Liver (tissue), 3 donors: ENCODE data around the gene SHROOM2.

Experiments
- RAD21 ChIP-seq, 2 donors: IDR thresholded peaks; 2 replicates each; pipeline ENCODE4 v1.6.1; 2016; ENCODE audit warnings: antibody characterized with exemption in 2 of 2, mild to moderate bottlenecking in 2 of 2
- YY1 ChIP-seq: IDR thresholded peaks from 2 replicates; pipeline ENCODE4 v1.6.1; 2016; ENCODE audit warnings: antibody characterized with exemption, mild to moderate bottlenecking
- TF ChIP-seq, protein P1 (sequence below): fragments of 150-350 bp; IDR thresholded peaks from 2 replicates; pipeline ENCODE4 v1.5.1; 2017; ENCODE audit warnings: improper control_type of control experiment, low read depth, low read length; ENCODE audit not compliant: missing input control
- TF ChIP-seq, protein P2 (sequence below): IDR thresholded peaks from 2 replicates; pipeline ENCODE4 v1.6.1; 2016; ENCODE audit warnings: antibody characterized with exemption
- donor health status: healthy.
- donor health status: healthy.

DNA sequence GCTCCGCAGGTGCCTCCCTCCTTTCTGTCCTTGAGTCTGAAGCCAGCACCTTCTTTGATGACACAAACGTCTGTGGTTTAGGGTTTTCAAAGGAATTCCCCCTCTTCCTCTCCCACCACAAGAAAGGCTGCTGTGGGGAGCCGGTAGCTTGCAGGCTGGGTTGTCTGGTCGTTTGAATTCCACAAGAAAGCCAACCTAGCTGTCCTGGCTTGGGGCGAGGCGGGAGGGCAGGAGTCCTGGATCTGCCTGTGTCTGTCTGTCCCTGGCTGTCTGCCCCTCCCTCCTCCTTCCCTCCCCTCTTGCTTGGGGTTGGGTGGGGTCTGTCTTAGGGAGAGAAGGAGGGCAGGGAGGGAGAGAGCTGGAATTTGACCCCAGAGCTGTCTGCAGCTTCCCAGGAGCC, 56.3 kb downstream of the SHROOM2 start:
- TF ChIP-seq YY1 (no peak), RAD21 (IDR thresholded peaks at IDR 0.05) (no peak)
- TF ChIP-seq, protein P1, sequence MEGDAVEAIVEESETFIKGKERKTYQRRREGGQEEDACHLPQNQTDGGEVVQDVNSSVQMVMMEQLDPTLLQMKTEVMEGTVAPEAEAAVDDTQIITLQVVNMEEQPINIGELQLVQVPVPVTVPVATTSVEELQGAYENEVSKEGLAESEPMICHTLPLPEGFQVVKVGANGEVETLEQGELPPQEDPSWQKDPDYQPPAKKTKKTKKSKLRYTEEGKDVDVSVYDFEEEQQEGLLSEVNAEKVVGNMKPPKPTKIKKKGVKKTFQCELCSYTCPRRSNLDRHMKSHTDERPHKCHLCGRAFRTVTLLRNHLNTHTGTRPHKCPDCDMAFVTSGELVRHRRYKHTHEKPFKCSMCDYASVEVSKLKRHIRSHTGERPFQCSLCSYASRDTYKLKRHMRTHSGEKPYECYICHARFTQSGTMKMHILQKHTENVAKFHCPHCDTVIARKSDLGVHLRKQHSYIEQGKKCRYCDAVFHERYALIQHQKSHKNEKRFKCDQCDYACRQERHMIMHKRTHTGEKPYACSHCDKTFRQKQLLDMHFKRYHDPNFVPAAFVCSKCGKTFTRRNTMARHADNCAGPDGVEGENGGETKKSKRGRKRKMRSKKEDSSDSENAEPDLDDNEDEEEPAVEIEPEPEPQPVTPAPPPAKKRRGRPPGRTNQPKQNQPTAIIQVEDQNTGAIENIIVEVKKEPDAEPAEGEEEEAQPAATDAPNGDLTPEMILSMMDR: no peak
- TF ChIP-seq, protein P2, sequence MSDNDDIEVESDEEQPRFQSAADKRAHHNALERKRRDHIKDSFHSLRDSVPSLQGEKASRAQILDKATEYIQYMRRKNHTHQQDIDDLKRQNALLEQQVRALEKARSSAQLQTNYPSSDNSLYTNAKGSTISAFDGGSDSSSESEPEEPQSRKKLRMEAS: no peak
